Testis (tissue), 3 donors: Measurements from ENCODE around the gene KCND3. TPM values are rescaled to one million over a fixed set of nuclear protein-coding genes. Genes with fewer than 3 reads are reported as not detected.

Experiments
- DNase-seq: peaks from one replicate; pipeline ENCODE4 v3.0.0-alpha.2; 2019
- H3K27ac ChIP-seq, 2 donors: fragments of 200-600 bp; sonication (generic); one replicate each; pipeline ENCODE4 v1.5.1; 2019
- H3K27me3 ChIP-seq: fragments of 200-600 bp; sonication (generic); one replicate; pipeline ENCODE4 v1.5.1; 2019
- H3K36me3 ChIP-seq: fragments of 200-600 bp; sonication (generic); one replicate; pipeline ENCODE4 v1.5.1; 2017; ENCODE audit warnings: low read depth; ENCODE audit errors: missing control alignments
- H3K4me1 ChIP-seq: fragments of 200-600 bp; sonication (generic); one replicate; pipeline ENCODE4 v1.5.1; 2019
- H3K4me3 ChIP-seq, 2 donors: fragments of 200-600 bp; sonication (generic); one replicate each; pipeline ENCODE4 v1.5.1; 2017 to 2019
- H3K9me3 ChIP-seq: fragments of 200-600 bp; sonication (generic); one replicate; pipeline ENCODE4 v1.5.1; 2017
- CTCF ChIP-seq, 3 experiments: fragments of 450-650 bp in 2 of 3; fragments of 200-600 bp in 1 of 3; sonication (generic) in 1 of 3; IDR thresholded peaks; one replicate each; pipeline ENCODE4 v1.5.1; 2016 to 2019; ENCODE audit warnings: antibody characterized with exemption in 3 of 3, mild to moderate bottlenecking in 2 of 3, moderate library complexity in 1 of 3
- POLR2A ChIP-seq: fragments of 450-650 bp; IDR thresholded peaks from one replicate; pipeline ENCODE4 v1.6.1; 2017; ENCODE audit warnings: antibody characterized with exemption, mild to moderate bottlenecking, moderate library complexity
- WGBS, 2 donors: methylation state at CpG; one replicate each; pipeline ENCODE4 v1.1.5; 2018; 5-methylcytosine and 5-hydroxymethylcytosine counted together
- intact Hi-C: fragments of 100-400 bp; cut with DNase I; formaldehyde crosslinking; loops from one replicate; pipeline ENCODE4 v1.15.1; 2023; ENCODE audit warnings: low total_unique reads
- polyA plus RNA-seq: library from polyadenylated mRNA; stranded (reverse); fragments of 350-450 nt; fragmentation: Illumina TruSeq; extraction: RNeasy Lipid Tissue Mini Kit (QIAGEN cat#74804); gene quantifications from one replicate; pipeline ENCODE4 v1.2.3, GENCODE V29; 2014; ENCODE audit warnings: low read depth, low replicate concordance; ENCODE audit not compliant: insufficient read depth
- total RNA-seq, 2 donors: library from RNA; depleted of rRNA; stranded (reverse); fragments of >200 nt; gene quantifications; one replicate each; pipeline ENCODE4 v1.2.3, GENCODE V29; 2016

KCND3 gene
- total and polyA plus RNA-seq, 3 donors from 2014 or later = 5.5 to 6.6 (median 6.0) TPM

GRCh38 chr1:111965781-111966443 is 23.6 kb downstream of the KCND3 start:
- TF ChIP-seq CTCF (IDR thresholded peaks at IDR 0.05) = no peak
- TF ChIP-seq POLR2A = no peak
- WGBS, 2 donors = 84 to 92% methylated on average over 3 to 5 of the region's 5 CpGs
- intact Hi-C loops = no loop called here
- Histone ChIP-seq H3K27ac (no peak overlapping the region), H3K27me3 (no peaks in the 10 kb centered on the region), H3K4me1 (peaks cover 5% of the 10 kb centered on the region), H3K4me3 (no peak overlapping the region), H3K9me3 (no peaks in the 10 kb centered on the region), H3K36me3 (no peaks in the 10 kb centered on the region)
- no peak for DNase-seq

GRCh38 chr1:111963985-111964738 is 25.3 kb downstream of the KCND3 start:
- WGBS, 2 donors = 48 to 52% methylated on average over 4 to 5 of the region's 5 CpGs
- Histone ChIP-seq H3K4me1 (peaks cover 5% of the 10 kb centered on the region), H3K4me3 (no peak overlapping the region), H3K36me3 (no peaks in the 10 kb centered on the region), H3K9me3 (no peaks in the 10 kb centered on the region), H3K27me3 (no peaks in the 10 kb centered on the region), H3K27ac (no peak overlapping the region)
- intact Hi-C loops = no loop called here
- DNase-seq = no peak
- no peak for TF ChIP-seq POLR2A
- TF ChIP-seq CTCF (IDR thresholded peaks at IDR 0.05) = no peak

- TF ChIP-seq POLR2A = no peak
- TF ChIP-seq CTCF (IDR thresholded peaks at IDR 0.05) = no peak
- H3K36me3 ChIP-seq = no peaks in the 10 kb centered on the region
- WGBS, 2 donors = 86 to 87% methylated on average over 5 to 11 of the region's 11 CpGs
- intact Hi-C loops = no loop called here
- H3K4me3 ChIP-seq = no peak overlapping the region
- no peaks in the 10 kb centered on the region for H3K9me3 ChIP-seq
- no peak overlapping the region for H3K27ac ChIP-seq
- H3K27me3 ChIP-seq = no peaks in the 10 kb centered on the region
- no peaks in the 10 kb centered on the region for H3K4me1 ChIP-seq
- DNase-seq = no peak
These were observed 27.5 kb downstream of the KCND3 start for GRCh38 chr1:111961773-111962565.

GRCh38 chr1:111961016-111961415 is 28.5 kb downstream of the KCND3 start:
- H3K4me3 ChIP-seq = no peak overlapping the region
- intact Hi-C loops = no loop called here
- no peak overlapping the region for H3K27ac ChIP-seq
- DNase-seq = no peak
- no peak for TF ChIP-seq CTCF (IDR thresholded peaks at IDR 0.05)
- no peak for TF ChIP-seq POLR2A
- no peaks in the 10 kb centered on the region for H3K27me3 ChIP-seq
- H3K4me1 ChIP-seq = no peaks in the 10 kb centered on the region
- 83 to 87% methylated on average over 7 to 8 of the region's 8 CpGs for WGBS, 2 donors
- no peaks in the 10 kb centered on the region for H3K9me3 ChIP-seq
- H3K36me3 ChIP-seq = no peaks in the 10 kb centered on the region
